K562 (cell line): ENCODE results near the gene TADA2A. TPM values are rescaled to one million over a fixed set of nuclear protein-coding genes. Genes with fewer than 3 reads are reported as not detected.

ENCODE experiments used
- HCFC1 ChIP-seq: IDR thresholded peaks from 2 replicates; pipeline ENCODE4 v1.6.1; 2012; ENCODE audit warnings: low read depth, low read length, improper control_type of control experiment
- MIER1 ChIP-seq: fragments of 450-650 bp; IDR thresholded peaks from 2 replicates; pipeline ENCODE4 v1.6.1; 2016; ENCODE audit warnings: antibody characterized with exemption, mild to moderate bottlenecking, low read depth
- NFRKB ChIP-seq: fragments of 450-650 bp; IDR thresholded peaks from 2 replicates; pipeline ENCODE4 v1.6.1; 2016; ENCODE audit warnings: low read depth
- NRF1 ChIP-seq, 2 experiments: fragments of 450-650 bp; IDR thresholded peaks in 1 of 2; conservative IDR thresholded peaks in 1 of 2; 2 replicates each; pipeline ENCODE4 v1.6.1; 2014; ENCODE audit warnings: mild to moderate bottlenecking in 2 of 2
- PTRF ChIP-seq: fragments of 450-650 bp; IDR thresholded peaks from 2 replicates; pipeline ENCODE4 v1.6.1; 2016; ENCODE audit warnings: mild to moderate bottlenecking, missing genetic modification characterization, missing compliant biosample characterization
- RFX5 ChIP-seq: IDR thresholded peaks from 2 replicates; pipeline ENCODE4 v1.6.1; 2011; ENCODE audit warnings: low read depth, mild to moderate bottlenecking, improper control_type of control experiment, low read length
- SIRT6 ChIP-seq: IDR thresholded peaks from one replicate; pipeline ENCODE4 v1.6.1; 2012; ENCODE audit warnings: low read depth, mild to moderate bottlenecking, control low read depth, inconsistent platforms, low read length, moderate library complexity
- SNIP1 ChIP-seq: fragments of 450-650 bp; IDR thresholded peaks from 2 replicates; pipeline ENCODE4 v1.7.1; 2017; ENCODE audit warnings: low read depth, mild to moderate bottlenecking
- ZBTB17 ChIP-seq: fragments of 450-650 bp; formaldehyde crosslinking; IDR thresholded peaks from 2 replicates; pipeline ENCODE4 v1.4.0; 2020; ENCODE audit warnings: mild to moderate bottlenecking
- ZNF354B ChIP-seq: fragments of 250-450 bp; sonication (Bioruptor Pico); IDR thresholded peaks from 2 replicates; pipeline ENCODE4 v1.4.0; 2020
- polyA plus RNA-seq, 8 experiments: library from polyadenylated mRNA; depleted of rRNA in 4 of 8; stranded (reverse) in 5 of 8; unstranded in 3 of 8; fragments of >200 nt; fragmentation: Nextera tagmentation in 2 of 8; fragmentation: Illumina TruSeq in 1 of 8; extraction: Ambion mirVana in 2 of 8; extraction: Trizol in 1 of 8; gene quantifications; 2 replicates each; pipeline versions ENCODE4 v1.2.1 to v1.2.3, GENCODE V29; 2011 to 2014; ENCODE audit warnings: inconsistent platforms in 1 of 8, missing spikeins in 1 of 8
- total RNA-seq, 7 experiments: library from RNA; depleted of rRNA in 6 of 7; stranded (reverse); fragments of >200 nt in 6 of 7; fragmentation: Illumina TruSeq in 2 of 7; extraction: Trizol in 2 of 7; gene quantifications; 2 replicates each; pipeline versions ENCODE4 v1.2.1 to v1.2.3, GENCODE V29; 2011 to 2021; ENCODE audit warnings: low replicate concordance in 1 of 7
- TF ChIP-seq, protein P1 (sequence below), 3 experiments: fragments of 200-800 bp in 1 of 3; sonication (Bioruptor generic) in 1 of 3; sonication (generic) in 1 of 3; formaldehyde crosslinking in 1 of 3; IDR thresholded peaks; 2 replicates each; pipeline versions ENCODE4 v1.6.1 to v1.8.0; 2016 to 2022; ENCODE audit warnings: mild to moderate bottlenecking in 2 of 3, missing compliant biosample characterization in 2 of 3, missing genetic modification characterization in 2 of 3, missing genetic modification reagents in 1 of 3
- TF ChIP-seq, protein P2 (sequence below): sonication (generic); formaldehyde crosslinking; IDR thresholded peaks from 2 replicates; pipeline ENCODE4 v1.8.1; 2023; ENCODE audit warnings: mild to moderate bottlenecking, missing genetic modification reagents
- TF ChIP-seq, protein P3 (sequence below), 2 experiments: IDR thresholded peaks; 2 replicates each; pipeline ENCODE4 v1.6.1; 2012; ENCODE audit warnings: improper control_type of control experiment in 2 of 2, low read depth in 2 of 2, low read length in 2 of 2, borderline replicate concordance in 1 of 2
- TF ChIP-seq, protein P4 (sequence below): fragments of 450-650 bp; conservative IDR thresholded peaks from 2 replicates; pipeline ENCODE4 v1.6.1; 2016; ENCODE audit warnings: missing genetic modification characterization, low read depth, mild to moderate bottlenecking, control low read depth, missing compliant biosample characterization
- TF ChIP-seq, protein P5 (sequence below): fragments of 250-450 bp; sonication (Bioruptor Pico); IDR thresholded peaks from 2 replicates; pipeline ENCODE4 v1.8.0; 2022; ENCODE audit warnings: moderate library complexity, mild to moderate bottlenecking, inconsistent platforms

Gene TADA2A
- total and polyA plus RNA-seq, 9 of the 15 experiments (the other 6 are each of a cell fraction or from before 2014, with no cell fraction given): 13.8 to 37.7 (median 25.0) TPM

DNA sequence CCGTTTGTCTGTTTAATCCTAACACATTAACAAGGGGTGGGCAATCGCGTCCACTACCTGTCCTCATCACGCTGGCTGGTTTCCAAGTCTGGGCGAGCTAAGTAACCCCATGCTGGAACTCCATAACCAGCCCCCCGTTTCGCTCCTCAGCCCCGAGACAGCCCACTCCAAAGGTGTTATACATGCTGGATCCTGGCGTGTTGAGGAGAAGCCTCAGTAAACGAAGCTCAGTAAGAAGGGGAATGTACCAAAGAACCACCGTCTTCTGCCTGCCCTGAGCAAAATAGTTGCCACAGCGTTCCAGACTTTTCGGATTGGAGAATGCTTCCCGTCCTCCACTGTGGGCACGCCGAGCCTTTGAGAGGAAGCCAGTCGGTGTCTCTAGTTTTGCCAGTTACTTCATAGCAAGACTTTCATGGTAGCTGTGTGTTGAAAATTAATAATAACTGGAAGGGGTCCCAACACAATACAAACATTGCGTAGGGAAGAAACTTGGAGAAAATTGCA is 47.0 kb upstream of the TADA2A start (continued):
- TF ChIP-seq, protein P1, sequence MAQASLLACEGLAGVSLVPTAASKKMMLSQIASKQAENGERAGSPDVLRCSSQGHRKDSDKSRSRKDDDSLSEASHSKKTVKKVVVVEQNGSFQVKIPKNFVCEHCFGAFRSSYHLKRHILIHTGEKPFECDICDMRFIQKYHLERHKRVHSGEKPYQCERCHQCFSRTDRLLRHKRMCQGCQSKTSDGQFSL (CRISPR knock-in tag; IDR thresholded peaks at IDR 0.05): no peak
- TF ChIP-seq, protein P1 (tag; IDR thresholded peaks at IDR 0.05): no peak
- TF ChIP-seq ZNF354B (CRISPR knock-in tag) (no peak), HCFC1 (no peak), PTRF (tag) (0 out of 2 replicates have a peak, but pooled peaks have one; percentile 22), NFRKB (peak; percentile 81), ZBTB17 (CRISPR knock-in tag) (0 out of 2 replicates have a peak, but pooled peaks have one; percentile 53), RFX5 (no peak), SIRT6 (no peak), SNIP1 (peak; percentile 73; the same call in 1 of the 2 replicates), NRF1 (conservative IDR thresholded peaks at IDR 0.05 in 1 of 2, IDR thresholded peaks at IDR 0.05 in 1 of 2) (peak in 1 of 2 experiments; percentile 7; a peak in 1 of 4 replicates), MIER1 (0 out of 2 replicates have a peak, but pooled peaks have one; percentile 27)
- TF ChIP-seq, protein P2, sequence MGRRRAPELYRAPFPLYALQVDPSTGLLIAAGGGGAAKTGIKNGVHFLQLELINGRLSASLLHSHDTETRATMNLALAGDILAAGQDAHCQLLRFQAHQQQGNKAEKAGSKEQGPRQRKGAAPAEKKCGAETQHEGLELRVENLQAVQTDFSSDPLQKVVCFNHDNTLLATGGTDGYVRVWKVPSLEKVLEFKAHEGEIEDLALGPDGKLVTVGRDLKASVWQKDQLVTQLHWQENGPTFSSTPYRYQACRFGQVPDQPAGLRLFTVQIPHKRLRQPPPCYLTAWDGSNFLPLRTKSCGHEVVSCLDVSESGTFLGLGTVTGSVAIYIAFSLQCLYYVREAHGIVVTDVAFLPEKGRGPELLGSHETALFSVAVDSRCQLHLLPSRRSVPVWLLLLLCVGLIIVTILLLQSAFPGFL: 0 out of 2 replicates have a peak, but pooled peaks have one; percentile 39
- TF ChIP-seq, protein P3, sequence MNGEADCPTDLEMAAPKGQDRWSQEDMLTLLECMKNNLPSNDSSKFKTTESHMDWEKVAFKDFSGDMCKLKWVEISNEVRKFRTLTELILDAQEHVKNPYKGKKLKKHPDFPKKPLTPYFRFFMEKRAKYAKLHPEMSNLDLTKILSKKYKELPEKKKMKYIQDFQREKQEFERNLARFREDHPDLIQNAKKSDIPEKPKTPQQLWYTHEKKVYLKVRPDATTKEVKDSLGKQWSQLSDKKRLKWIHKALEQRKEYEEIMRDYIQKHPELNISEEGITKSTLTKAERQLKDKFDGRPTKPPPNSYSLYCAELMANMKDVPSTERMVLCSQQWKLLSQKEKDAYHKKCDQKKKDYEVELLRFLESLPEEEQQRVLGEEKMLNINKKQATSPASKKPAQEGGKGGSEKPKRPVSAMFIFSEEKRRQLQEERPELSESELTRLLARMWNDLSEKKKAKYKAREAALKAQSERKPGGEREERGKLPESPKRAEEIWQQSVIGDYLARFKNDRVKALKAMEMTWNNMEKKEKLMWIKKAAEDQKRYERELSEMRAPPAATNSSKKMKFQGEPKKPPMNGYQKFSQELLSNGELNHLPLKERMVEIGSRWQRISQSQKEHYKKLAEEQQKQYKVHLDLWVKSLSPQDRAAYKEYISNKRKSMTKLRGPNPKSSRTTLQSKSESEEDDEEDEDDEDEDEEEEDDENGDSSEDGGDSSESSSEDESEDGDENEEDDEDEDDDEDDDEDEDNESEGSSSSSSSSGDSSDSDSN (IDR thresholded peaks at IDR 0.05; ENCODE audit: borderline replicate concordance in 1 of 2, low read depth in 2 of 2, low read length in 2 of 2): 0 out of 4 replicates have a peak, but pooled peaks of 1 of the 2 experiments have one; percentile 29
- TF ChIP-seq, protein P4, sequence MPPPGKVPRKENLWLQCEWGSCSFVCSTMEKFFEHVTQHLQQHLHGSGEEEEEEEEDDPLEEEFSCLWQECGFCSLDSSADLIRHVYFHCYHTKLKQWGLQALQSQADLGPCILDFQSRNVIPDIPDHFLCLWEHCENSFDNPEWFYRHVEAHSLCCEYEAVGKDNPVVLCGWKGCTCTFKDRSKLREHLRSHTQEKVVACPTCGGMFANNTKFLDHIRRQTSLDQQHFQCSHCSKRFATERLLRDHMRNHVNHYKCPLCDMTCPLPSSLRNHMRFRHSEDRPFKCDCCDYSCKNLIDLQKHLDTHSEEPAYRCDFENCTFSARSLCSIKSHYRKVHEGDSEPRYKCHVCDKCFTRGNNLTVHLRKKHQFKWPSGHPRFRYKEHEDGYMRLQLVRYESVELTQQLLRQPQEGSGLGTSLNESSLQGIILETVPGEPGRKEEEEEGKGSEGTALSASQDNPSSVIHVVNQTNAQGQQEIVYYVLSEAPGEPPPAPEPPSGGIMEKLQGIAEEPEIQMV (tag): 0 out of 2 replicates have a peak, but pooled peaks have one; percentile 37
- TF ChIP-seq, protein P5, sequence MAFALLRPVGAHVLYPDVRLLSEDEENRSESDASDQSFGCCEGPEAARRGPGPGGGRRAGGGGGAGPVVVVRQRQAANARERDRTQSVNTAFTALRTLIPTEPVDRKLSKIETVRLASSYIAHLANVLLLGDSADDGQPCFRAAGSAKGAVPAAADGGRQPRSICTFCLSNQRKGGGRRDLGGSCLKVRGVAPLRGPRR: no peak
